NCI-H2227 (cell line): ENCODE measurements around the gene BACH2.
A peak's percentile ranks its signal among the peaks of the same experiment; 100 is the strongest.
"Not testable (repeated sequence)": the region's sequence is repeated elsewhere in the genome, so short reads cannot be mapped to it uniquely, and the experiment has no call there.

Experiments
- DNase-seq: peaks from one replicate; lab custom pipeline; 2025; ENCODE audit not compliant: unreplicated experiment; lab: John Stamatoyannopoulos, UW

The BACH2 gene

DNA sequence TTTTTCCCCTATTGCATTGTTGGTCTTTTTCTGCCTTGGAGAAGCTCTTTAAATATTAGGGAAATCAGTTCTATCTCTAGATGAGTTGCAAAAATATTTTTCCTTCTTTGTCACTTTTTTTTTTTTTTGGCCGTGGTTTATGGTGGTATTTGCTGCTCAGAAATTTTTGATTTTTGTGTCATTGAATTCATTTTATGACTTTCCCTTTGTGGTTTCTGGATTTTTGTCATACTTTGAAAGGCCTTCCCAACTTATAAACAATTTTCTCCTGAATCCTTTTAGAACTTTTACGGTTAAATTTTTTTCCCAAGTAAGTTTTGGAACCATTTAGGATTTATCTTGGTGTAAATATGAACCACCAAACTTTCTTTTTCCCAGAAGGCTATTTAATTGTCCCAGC is 256.7 kb downstream of the BACH2 start:
- no peak for DNase-seq

DNA sequence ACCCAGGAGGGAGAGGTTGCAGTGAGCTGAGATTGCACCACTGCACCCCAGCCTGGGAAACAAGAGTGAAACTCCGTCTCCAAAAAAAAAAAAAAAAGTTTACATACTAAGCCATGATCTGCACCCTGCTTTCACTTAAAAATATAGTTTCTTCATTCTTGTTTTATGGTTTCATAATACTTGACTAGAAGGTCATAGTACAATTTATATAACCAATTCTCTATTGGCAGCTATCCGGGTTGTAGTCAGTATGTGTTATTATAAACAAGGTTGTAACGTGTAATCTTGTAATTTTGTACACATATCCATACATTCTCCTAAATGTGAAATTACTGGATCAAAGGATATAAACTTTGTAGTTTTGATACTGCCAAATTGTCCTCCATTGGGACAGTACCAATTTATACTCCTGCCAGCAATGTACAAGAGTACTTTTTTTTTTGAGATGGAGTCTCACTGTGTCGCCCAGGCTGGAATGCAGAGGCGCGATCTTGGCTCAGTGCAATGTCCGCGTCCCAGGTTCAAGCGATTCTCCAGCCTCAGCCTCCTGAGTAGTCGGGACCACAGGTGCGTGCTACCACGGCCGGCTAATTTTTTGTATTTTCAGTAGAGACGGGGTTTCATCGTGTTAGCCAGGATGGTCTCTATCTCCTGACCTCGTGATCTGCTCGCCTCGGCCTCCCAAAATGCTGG is 257.5 kb downstream of the BACH2 start:
- no peak for DNase-seq

DNA sequence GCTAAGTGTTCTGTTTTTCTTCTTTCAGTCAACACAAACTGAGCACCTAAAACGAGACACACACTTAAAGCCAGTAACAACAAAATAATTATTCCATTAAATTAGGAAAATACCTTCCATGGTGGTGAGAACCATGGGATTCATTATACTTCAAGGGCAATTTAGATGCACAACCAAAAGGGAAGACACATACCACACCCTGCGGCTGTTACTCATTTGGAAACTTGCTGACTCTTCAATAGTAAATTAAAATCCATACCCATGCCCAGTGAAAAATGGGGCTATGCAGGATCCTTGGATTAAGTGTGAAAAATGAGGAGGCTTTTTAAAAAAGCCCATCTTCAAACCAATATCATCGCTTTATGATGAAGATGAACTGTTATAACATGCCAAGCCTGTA is 259.7 kb downstream of the BACH2 start:
- no peak for DNase-seq

DNA sequence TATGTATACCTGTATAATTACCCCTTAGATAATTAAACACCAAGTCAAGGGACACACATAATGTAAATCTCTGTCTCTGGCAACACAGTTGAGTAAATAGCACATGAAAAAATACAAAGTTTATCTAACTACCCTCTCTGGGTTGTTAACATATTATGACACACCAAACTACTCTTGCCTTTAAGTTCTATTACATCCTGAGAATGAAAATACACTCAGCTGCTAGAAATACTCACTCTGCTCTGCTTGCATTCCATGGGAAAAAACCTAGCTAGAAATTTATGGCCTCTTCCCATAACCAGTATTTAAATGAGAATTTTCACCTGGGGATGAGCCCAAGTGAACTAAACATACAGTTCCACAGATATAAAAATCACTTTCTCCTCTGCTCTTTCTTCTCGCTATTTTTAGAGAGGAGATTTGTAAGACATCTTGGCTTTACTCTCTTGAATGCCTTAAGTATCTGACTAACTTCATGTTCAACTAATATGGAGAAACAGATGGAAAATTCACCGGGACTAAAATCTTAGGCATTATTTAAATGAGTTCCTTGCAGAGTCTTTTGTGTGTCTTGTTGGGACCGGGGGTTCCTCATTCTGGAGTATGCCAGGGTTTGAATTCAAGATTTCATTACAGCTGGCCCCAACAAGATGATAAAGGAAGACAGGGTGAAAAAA is 261.5 kb downstream of the BACH2 start:
- DNase-seq: no peak

DNA sequence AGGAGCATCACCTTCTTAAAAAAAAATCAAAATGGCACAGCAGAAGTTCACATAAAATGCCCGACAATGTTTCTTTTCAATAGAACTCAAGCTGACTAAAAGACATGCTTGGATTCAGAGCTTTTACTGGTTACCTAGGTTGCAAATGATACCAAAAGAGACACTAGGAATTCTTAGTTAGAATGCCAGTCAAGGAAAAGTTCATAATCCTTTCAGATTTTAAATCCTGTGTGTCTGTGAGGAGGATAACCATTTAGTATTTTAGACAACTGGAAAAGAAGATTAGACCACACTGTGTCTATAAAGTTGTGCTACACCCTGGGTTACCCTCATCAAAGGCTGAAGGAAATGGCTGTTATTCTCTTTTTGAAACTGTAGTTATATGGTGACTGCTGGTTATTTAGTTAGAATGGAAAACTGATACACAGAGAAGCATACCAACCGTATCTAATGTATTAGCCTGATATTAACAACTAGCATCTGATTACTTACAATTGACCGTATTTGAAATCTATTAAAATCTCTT is 262.8 kb downstream of the BACH2 start:
- DNase-seq: no peak

DNA sequence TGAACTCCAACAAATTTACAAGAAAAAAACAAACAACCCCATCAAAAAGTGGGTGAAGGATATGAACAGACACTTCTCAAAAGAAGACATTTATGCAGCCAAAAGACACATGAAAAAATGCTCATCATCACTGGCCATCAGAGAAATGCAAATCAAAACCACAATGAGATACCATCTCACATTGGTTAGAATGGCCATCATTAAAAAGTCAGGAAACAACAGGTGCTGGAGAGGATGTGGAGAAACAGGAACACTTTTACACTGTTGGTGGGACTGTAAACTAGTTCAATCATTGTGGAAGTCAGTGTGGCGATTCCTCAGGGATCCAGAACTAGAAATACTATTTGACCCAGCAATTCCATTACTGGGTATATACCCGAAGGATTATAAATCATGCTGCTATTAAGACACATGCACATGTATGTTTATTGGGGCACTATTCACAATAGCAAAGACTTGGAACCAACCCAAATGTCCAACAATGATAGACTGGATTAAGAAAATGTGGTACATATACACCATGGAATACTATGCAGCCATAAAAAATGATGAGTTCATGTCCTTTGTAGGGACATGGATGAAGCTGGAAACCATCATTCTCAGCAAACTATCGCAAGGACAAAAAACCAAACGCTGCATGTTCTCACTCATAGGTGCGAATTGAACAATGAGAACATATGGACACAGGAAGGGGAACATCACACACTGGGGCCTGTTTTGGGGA is 264.0 kb downstream of the BACH2 start:
- DNase-seq: not testable (repeated sequence)

DNA sequence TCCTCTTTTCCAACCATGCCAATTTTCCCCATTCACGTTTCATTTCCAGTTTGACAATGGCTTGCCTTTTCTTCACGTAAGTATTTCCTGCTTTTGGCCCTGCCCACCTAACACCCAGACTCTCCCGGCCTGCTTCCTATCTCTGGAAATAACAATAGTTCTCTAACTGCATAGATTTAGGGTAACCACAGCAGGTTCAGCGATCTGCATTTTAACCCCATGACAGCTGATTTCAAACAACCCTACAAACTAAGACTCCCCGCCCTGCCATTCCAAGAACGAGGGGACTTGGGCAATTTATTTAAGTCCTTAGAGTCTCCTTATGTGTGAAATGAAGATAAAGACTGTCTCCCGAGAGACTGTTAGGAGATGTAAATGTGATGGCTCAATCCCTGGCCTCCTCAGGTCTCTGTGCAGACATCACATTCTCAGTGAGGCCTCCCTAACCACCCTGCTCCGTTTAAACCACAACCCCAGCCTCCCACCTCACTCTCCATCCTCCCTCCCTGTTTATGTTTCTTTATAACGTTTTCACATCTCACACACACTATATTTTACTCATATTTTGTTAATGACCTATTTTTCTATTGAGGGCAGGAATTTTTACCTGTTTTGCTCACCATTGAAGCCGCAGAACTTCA is 267.5 kb downstream of the BACH2 start:
- DNase-seq: no peak

DNA sequence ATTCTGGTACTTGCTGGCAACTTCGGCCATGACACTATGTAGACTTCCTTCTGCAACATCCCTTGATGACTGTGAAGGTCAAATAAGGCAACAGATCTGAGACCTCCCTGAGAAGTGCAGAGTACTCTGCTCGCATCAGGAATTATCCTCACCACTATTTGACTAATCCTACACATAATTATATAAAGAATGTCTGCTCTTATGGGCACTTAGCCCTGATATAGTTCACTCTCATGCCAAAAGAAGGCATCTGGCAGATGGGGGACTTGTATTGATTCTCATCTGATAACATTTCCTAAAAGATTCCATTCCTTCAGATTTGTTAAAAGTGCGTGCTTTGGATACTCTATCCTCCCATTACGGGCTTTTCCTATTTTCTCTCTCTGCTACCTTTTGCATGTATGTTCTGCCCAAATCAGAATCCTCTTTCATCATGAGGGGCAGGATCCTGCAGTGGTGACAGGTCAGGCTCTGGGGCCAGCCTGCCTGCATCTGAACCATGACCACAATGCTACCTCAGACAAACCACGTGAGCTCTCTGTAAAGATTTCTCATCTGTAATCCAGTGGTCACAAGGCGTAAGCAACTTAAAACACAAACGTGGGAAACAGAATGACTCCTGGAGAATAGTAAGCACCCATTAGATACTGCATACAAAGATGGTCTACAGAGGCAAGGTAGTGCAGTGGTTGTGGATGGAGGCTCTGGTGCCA is 268.4 kb downstream of the BACH2 start:
- DNase-seq: no peak

DNA sequence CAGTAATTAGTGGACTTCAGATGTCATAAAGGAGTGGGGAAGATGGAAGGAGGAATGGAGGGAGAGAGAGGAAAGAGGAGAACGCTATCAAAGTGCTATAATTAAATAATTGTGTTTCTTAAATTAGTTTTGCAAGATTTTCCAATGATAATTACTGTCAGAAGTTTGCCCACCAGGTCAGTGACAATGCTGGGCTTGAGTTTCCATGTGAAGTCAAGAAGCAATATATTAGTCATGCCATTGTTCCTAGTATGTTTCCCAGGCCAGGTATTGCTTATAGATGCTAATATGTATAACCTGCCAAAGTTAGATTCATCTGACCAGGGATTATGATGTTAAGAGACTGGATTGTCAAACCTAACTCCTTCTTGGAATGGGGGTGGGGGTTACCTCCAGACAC is 270.4 kb downstream of the BACH2 start:
- DNase-seq: no peak

DNA sequence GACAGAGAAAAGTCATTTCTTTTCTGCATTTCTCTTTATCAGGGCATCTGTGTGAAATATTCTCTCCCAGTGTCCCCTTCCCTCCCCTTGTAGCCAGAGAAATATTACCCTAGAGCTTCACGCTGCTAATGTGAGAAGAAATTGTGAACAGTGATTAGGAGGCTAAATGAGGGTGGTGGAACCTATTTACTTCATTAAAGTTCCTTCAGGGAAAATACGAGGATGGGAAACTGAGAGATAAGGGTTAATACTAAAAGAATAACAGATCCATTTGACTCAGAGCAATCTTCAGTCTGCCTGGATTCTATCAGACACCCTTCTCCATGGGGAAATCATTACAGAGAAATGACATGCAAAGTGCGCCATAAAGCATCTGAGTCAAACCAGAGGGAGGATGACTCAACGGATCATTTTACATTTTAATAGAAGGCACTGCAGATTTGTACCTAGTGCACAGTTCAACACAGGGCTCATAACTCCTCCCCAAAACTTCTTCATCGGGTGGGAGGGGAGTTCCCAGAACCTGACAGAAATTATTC is 271.1 kb downstream of the BACH2 start:
- DNase-seq: no peak

DNA sequence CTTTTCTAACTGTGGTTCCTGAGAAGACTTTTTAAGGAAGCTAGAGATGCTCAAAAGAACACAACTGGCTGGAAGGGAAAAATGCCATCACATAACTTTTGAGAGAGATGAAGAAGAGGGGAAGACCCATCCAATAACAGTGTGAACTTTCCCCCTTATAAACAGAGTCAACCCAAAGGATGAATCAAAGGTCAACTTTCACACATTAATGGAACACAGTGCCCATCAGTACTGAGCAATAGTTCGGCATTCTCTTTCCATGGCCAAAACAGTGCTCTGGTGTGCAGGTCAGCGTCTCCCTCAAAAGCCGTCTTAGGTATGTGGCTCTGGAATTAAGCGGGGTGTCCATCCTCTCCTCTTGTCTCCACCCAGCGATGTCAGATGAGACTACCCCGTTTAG is 272.0 kb downstream of the BACH2 start:
- no peak for DNase-seq

DNA sequence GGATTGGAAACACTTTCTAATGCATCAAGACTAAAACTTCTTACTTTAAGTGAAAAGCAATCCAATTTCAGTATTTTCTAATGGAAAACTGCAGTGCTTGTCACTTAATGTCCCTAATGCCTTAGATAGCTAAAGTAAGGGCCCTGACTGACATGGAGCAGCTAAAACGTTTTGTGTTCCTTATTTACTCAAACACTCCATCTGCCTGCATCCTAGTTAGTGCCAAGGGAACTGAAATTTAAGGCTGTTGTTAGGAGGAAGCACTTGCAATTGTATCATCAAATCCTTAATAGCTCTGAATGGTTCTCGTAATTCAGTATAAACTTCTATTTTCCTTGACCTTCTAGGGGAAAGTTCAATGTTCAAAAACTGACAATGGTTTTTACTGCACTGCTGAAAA is 274.9 kb downstream of the BACH2 start:
- peak; percentile 24 for DNase-seq

DNA sequence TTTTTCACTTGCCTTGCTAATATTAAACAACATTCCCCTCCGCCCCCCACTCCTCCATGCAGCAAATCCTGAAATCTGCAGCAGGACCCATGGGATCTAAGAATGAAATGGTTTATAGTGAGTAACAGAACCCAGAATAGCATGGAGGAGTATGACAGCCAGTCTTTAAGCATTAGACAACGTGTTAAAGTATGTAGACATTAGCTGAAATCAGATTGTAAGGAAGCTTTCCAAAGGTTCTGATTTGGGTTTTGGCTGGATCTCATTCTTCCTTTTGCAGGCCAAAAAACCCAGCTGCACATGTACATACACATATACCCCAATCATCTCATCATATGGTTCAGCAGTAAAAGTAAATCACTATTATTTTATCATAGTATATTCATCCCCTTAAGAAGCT is 275.9 kb downstream of the BACH2 start:
- DNase-seq: no peak

DNA sequence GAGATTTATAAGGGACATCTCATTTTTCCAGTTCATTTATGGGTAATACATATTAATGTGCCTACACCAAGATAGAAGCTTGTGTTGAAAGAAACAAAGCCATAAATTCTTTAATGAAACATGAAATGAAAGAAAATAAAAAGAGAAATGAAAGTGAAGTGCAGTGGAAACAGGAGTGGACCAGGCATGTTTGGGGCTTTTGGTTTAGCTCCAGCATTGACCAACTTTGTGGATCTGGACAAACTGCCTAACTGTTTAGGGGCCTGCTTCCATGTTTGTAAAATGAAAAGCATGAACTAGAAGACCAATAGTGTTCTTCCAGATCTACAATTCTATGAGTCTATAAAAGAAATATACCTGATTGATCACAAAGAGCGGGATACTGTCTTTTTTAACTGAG is 277.4 kb downstream of the BACH2 start:
- no peak for DNase-seq

DNA sequence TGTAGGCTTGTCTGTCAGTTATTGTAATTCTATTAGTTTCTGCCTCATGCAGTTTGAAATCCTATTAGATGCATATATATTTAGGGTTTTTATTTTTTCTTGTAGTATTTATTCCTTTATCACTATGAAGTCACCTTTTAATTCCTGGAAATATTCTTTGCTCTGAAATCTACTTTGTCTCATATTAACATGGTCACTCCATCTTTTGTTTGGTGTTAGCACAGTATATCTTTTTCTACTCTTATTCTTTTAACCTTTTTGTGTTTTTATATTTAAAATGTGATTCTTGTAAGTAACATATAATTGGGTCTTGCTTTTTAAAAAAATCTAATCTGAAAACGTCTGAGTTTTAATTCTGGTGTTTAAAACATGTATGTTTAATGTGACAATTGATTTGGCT is 280.8 kb downstream of the BACH2 start:
- DNase-seq: no peak

DNA sequence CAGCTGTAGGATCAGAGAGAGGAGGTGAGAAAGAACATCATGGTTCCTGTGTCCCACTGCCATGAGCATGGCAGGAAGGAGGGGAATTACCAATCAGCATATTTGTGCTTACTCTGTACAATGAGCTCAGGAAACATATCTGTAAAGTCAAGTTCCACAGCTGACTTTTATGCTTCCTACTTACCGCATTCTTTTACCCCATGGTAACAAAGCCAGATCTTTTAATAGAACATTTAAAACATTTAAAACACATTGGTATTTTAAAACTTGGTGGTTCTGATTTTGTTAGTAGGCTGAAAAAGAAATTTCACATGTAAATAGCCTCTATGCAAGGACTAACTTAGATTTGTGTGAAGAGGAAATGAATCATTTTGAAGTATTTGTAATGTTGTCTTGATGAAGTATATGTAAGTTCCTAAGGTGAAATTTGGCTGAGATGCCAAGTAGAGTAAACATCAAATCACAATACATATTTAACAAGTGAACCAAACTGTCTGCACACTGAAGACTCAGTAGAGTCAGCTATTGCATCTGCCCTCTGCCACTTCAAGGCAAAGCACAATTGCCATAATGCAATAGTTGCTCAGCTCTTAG is 287.6 kb downstream of the BACH2 start:
- DNase-seq: no peak

DNA sequence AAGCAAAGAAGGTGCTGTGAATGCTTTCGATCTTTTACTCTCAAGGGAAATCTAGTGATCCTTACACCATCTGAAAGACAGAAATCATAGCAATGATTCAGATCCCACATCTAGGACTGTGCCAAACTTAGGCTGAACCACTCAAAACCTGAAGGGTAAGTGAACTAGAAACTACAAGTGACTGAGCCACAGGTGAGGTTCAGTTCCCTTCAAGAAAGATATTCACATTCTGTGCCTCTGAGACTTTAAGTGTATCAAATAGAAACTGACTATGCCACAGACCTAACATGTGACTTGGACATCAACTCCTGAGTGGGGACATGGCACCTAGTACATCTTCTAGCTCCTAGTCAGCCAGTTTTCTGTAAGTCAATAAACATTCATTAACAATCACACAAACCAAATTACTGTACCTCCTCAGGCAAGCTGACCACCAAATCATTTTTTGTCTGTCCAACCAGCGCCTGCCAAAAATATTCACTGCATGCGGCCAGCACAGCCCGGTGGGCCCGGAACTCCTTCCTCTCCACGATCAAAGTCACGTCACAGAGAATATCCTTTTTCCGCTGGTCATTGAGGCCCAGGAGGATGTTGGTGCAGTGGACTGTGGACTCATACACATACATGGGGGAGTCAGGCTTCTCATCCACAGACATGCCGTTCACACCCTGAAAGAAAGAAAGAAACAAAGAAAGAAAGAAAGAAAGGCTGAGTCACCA is 288.3 kb downstream of the BACH2 start:
- no peak for DNase-seq

DNA sequence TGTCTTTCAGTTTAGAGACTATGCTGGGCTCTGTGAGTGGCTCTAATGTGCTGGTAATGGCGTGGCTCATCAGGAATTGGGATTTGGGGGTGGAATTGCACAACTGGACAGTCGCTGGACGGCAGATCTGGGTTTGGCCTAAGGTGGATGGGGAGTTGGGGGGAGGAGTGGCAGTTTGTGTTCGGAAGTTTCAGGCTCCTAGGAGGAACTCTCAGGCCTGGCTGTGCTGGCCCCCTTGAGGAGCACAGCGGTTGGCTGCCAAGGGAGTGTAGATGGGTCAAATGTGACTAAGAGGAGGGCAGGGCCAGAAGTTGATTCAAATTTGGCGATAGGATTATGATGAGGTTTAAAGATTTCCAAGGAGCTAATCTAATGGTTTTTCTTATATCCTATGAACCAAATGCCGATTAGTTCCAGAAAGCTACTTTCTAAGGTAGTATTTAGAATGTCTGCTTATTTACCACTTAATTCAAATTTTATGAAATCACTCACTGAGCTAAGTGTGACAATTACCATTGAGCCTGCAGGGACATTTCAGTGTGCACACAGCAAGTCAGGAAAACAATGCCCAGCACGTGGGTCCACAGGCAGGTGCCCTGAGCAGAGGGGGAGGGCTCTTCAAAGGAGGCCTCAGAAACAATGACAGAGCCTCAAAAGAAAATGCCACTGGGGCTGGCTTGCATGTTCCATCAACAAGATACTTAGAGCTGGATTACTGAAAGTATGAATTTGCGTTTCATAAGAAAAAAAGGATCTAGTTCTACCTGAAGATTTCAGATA is 291.4 kb downstream of the BACH2 start:
- DNase-seq: peak; percentile 5

DNA sequence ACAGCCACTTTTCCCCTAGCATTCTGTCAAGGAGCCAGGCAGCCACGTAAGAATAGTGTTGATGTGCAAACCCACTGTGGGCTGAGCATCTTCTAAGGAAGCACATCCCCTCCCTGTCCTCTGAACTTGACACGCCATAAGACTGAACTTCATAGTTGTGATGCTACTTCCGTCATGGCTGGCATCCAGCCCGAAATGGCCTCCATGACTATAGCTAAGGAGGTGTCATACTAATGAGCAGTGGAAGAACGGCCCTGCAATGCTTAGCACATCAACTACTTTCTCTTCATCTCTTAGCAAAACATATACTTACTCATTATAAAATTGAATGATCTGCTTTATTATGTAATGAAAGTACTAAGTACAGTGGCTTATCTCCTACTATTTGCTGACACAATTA is 292.1 kb downstream of the BACH2 start:
- DNase-seq: no peak
